ENCODE results near the gene HLCS. TPM values are rescaled to one million over a fixed set of nuclear protein-coding genes. Genes with fewer than 3 reads are reported as not detected.
A peak's percentile ranks its signal among the peaks of the same experiment; 100 is the strongest.

The HLCS gene
- total RNA-seq, 4 donors from 2014 or later: 20.0 to 75.4 (median 32.8) TPM

DNA sequence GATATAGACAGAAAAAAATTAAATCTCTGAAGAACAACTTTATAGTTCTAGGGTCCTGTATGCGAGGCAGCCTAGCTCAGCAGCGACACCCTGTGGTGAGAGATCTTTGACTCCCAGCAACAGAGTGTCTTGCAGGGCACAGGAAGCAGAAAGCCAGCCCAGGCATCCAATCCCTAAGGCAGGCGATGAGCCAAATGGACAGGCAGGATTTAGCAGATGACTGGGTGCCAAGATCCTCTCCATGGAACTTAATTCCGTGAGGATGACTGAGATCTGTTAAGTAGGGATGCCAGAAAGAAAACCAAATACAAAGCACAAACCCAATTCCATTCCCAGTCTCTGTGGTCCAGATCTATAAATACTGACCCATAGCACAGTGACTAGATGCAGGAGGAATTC is 38.8 kb downstream of the HLCS start:
- WGBS, 2 donors (ENCODE audit: low coverage in 1 of 2): 7 to 11% methylated on average over 3 to 4 of the region's 4 CpGs

DNA sequence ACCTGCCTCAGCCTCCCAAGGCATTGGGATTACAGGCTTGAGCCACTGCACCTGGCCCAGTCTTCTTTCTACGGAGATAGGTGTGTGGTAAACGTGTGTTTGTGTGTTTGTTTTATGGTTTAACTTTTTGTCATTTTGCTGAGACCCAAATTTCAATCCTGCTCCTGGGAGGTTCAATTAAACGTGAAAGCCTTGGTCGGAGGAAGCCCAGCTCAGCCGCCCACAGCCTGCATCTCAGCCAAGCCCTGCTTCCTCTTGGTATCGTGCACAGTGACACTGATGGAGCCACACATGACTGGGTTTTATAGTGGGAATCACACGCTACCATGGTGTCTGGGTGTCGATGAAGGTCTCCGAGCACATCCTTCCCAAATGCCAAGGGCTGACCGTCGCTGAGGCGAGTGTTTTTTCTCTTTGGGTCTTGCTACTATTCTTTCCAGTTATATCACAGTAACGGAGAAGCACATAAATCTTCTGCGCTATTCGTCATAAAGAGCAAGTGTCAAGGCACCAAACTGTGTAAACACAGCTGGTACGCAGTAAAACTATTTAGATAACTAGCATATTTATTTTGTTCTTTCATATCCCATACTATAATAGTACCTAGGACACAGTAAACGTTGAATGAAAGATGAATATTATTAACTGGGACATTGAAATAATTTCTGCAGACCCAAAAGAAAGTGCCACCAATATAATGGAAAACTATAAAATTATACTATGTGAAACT is 39.3 kb downstream of the HLCS start:
- H3K4me1 ChIP-seq: peaks cover 0 to 11% (median 6%) of the 10 kb centered on the region in 4 donors
- WGBS, 2 donors (ENCODE audit: low coverage in 1 of 2): 23 to 35% methylated on average over 3 to 17 of the region's 17 CpGs
- H3K9me3 ChIP-seq: no peaks in the 10 kb centered on the region
- H3K27me3 ChIP-seq: no peaks in the 10 kb centered on the region
- in situ Hi-C loops (cut with MboI; ENCODE audit: low pct_ligation_motif_present in 1 of 4, low pct_unique_long_range_greater_than_20kb in 1 of 4, low sequenced_read_pairs in 3 of 4): loop anchor here (10.0 to 25.0 kb wide), 3 partner anchors 292 to 422 kb away; no protein-coding TSS in a partner anchor
- no peaks in the 10 kb centered on the region for H3K36me3 ChIP-seq
- peak overlapping the region in 1 of 4 donors; percentile 5 for H3K27ac ChIP-seq
- no peak for DNase-seq
- TF ChIP-seq EP300 (IDR thresholded peaks at IDR 0.05; ENCODE audit: low read depth): no peak
- TF ChIP-seq POLR2A (IDR thresholded peaks at IDR 0.05): no peak
- TF ChIP-seq POLR2AphosphoS5 (IDR thresholded peaks at IDR 0.05): peak in 2 of 3 donors; percentile 61 to 66
- TF ChIP-seq, protein P1, sequence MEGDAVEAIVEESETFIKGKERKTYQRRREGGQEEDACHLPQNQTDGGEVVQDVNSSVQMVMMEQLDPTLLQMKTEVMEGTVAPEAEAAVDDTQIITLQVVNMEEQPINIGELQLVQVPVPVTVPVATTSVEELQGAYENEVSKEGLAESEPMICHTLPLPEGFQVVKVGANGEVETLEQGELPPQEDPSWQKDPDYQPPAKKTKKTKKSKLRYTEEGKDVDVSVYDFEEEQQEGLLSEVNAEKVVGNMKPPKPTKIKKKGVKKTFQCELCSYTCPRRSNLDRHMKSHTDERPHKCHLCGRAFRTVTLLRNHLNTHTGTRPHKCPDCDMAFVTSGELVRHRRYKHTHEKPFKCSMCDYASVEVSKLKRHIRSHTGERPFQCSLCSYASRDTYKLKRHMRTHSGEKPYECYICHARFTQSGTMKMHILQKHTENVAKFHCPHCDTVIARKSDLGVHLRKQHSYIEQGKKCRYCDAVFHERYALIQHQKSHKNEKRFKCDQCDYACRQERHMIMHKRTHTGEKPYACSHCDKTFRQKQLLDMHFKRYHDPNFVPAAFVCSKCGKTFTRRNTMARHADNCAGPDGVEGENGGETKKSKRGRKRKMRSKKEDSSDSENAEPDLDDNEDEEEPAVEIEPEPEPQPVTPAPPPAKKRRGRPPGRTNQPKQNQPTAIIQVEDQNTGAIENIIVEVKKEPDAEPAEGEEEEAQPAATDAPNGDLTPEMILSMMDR (IDR thresholded peaks at IDR 0.05): no peak
- intact Hi-C loops (cut with DNase I; ENCODE audit: low total_unique reads): loop anchor here (5.0 kb wide), 1 partner anchor 420 kb away; no protein-coding TSS in a partner anchor
- no peak overlapping the region for H3K4me3 ChIP-seq

More for the DNA sequence above, 38.8 kb downstream of the HLCS start:
- TF ChIP-seq, protein P1 (IDR thresholded peaks at IDR 0.05): peak; percentile 89 to 94 (median 90)
- no peak for TF ChIP-seq POLR2A (IDR thresholded peaks at IDR 0.05)
- Histone ChIP-seq H3K36me3 (no peaks in the 10 kb centered on the region), H3K27me3 (no peaks in the 10 kb centered on the region), H3K27ac (peak overlapping the region in 1 of 4 donors; percentile 5), H3K9me3 (no peaks in the 10 kb centered on the region), H3K4me1 (peaks cover 0 to 11% (median 6%) of the 10 kb centered on the region in 4 donors), H3K4me3 (no peak overlapping the region)
- in situ Hi-C loops (cut with MboI; ENCODE audit: low pct_ligation_motif_present in 1 of 4, low pct_unique_long_range_greater_than_20kb in 1 of 4, low sequenced_read_pairs in 3 of 4) (loop anchor here (10.0 to 25.0 kb wide), 3 partner anchors 293 to 423 kb away; no protein-coding TSS in a partner anchor), intact Hi-C loops (cut with DNase I; ENCODE audit: low total_unique reads) (loop anchor here (5.0 kb wide), 1 partner anchor 420 kb away; no protein-coding TSS in a partner anchor)
- DNase-seq: peak; percentile 87

- no peak for DNase-seq
- in situ Hi-C loops (cut with MboI; ENCODE audit: low pct_ligation_motif_present in 1 of 4, low pct_unique_long_range_greater_than_20kb in 1 of 4, low sequenced_read_pairs in 3 of 4) (loop anchor here (10.0 kb wide), 2 partner anchors 288 to 418 kb away; no protein-coding TSS in a partner anchor), intact Hi-C loops (cut with DNase I; ENCODE audit: low total_unique reads) (no loop called here)
- H3K36me3 ChIP-seq: no peaks in the 10 kb centered on the region
- peaks cover 0 to 11% (median 7%) of the 10 kb centered on the region in 4 donors for H3K4me1 ChIP-seq
- 79% methylated on average over 14 of the region's 14 CpGs; no CpG with 5 or more reads in 1 of the 2 donors for WGBS, 2 donors (ENCODE audit: low coverage in 1 of 2)
- no peak for TF ChIP-seq EP300 (IDR thresholded peaks at IDR 0.05; ENCODE audit: low read depth)
- H3K27ac ChIP-seq: no peak overlapping the region
- H3K9me3 ChIP-seq: no peaks in the 10 kb centered on the region
- H3K4me3 ChIP-seq: no peak overlapping the region
- H3K27me3 ChIP-seq: no peaks in the 10 kb centered on the region
These were observed 43.2 kb downstream of the HLCS start for GRCh38 chr21:36923270-36923669.

GRCh38 chr21:36922861-36923260 is 43.6 kb downstream of the HLCS start:
- DNase-seq: no peak
- intact Hi-C loops (cut with DNase I; ENCODE audit: low total_unique reads): no loop called here
- H3K4me1 ChIP-seq: peaks cover 0 to 13% (median 7%) of the 10 kb centered on the region in 4 donors
- no peaks in the 10 kb centered on the region for H3K36me3 ChIP-seq
- in situ Hi-C loops (cut with MboI; ENCODE audit: low pct_ligation_motif_present in 1 of 4, low pct_unique_long_range_greater_than_20kb in 1 of 4, low sequenced_read_pairs in 3 of 4): loop anchor here (10.0 kb wide), 2 partner anchors 288 to 418 kb away; no protein-coding TSS in a partner anchor
- no peak overlapping the region for H3K4me3 ChIP-seq
- H3K9me3 ChIP-seq: no peaks in the 10 kb centered on the region
- H3K27ac ChIP-seq: no peak overlapping the region
- H3K27me3 ChIP-seq: no peaks in the 10 kb centered on the region
- 94 to 100% methylated on average over 1 to 17 of the region's 18 CpGs for WGBS, 2 donors (ENCODE audit: low coverage in 1 of 2)
- no peak for TF ChIP-seq POLR2AphosphoS5 (IDR thresholded peaks at IDR 0.05)
- TF ChIP-seq, protein P1 (IDR thresholded peaks at IDR 0.05): no peak
- TF ChIP-seq POLR2A (IDR thresholded peaks at IDR 0.05): no peak
- no peak for TF ChIP-seq EP300 (IDR thresholded peaks at IDR 0.05; ENCODE audit: low read depth)
